Mononuclear cell (primary cell): ENCODE results near the gene SEMA5A. TPM values are rescaled to one million over a fixed set of nuclear protein-coding genes. Genes with fewer than 3 reads are reported as not detected.

Experiments used
- H3K27me3 ChIP-seq: 2 replicates; pipeline ENCODE4 v1.6.0; 2011; ENCODE audit warnings: low read length, control low read depth; ENCODE audit not compliant: insufficient read depth
- H3K4me1 ChIP-seq: 2 replicates; pipeline ENCODE4 v1.5.1; 2011; ENCODE audit warnings: mild to moderate bottlenecking, low read length, control low read depth; ENCODE audit not compliant: insufficient read depth
- H3K4me3 ChIP-seq: 2 replicates; pipeline ENCODE4 v1.5.1; 2011; ENCODE audit warnings: mild to moderate bottlenecking, low read length, moderate library complexity
- H3K9me3 ChIP-seq: 2 replicates; pipeline ENCODE4 v1.5.1; 2011; ENCODE audit warnings: low read depth, mild to moderate bottlenecking, control low read depth, low read length
- total RNA-seq: library from RNA; depleted of rRNA; stranded (reverse); fragments of >200 nt; gene quantifications from one replicate; pipeline ENCODE4 v1.2.3, GENCODE V29; 2012

SEMA5A gene
- total RNA-seq, 1 donor, result 0.84 TPM

GRCh38 chr5:9045946-9046345 is 499.9 kb downstream of the SEMA5A start:
- Histone ChIP-seq H3K9me3 (no peaks in the 10 kb centered on the region), H3K4me1 (no peaks in the 10 kb centered on the region), H3K4me3 (no peak overlapping the region), H3K27me3 (no peaks in the 10 kb centered on the region)

DNA sequence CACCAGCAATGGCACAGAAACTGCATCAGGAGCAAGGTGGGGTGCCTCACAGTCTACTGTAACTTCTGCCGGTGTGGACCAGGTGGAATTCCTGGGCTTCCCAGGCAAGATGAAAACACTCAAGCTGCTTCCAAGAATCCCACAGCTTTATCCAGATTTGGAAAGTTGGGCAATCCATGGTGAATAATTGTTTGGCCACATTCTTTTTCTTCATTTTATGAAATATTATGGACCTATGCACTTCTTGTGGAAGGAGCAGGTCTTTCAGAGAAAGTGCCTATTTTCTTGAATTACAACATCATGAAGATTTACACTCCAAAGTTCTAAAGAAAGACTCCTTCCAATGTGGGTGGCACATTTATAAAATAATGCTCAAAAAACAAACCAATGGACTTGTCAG is 503.6 kb downstream of the SEMA5A start:
- Histone ChIP-seq H3K4me1 (no peaks in the 10 kb centered on the region), H3K27me3 (no peaks in the 10 kb centered on the region), H3K9me3 (no peaks in the 10 kb centered on the region), H3K4me3 (no peak overlapping the region)

- H3K27me3 ChIP-seq, result no peaks in the 10 kb centered on the region
- H3K9me3 ChIP-seq, result no peaks in the 10 kb centered on the region
- no peaks in the 10 kb centered on the region for H3K4me1 ChIP-seq
- H3K4me3 ChIP-seq, result no peak overlapping the region
These were observed 505.4 kb downstream of the SEMA5A start for GRCh38 chr5:9040475-9040874.

- H3K27me3 ChIP-seq, result no peaks in the 10 kb centered on the region
- H3K4me1 ChIP-seq, result no peaks in the 10 kb centered on the region
- H3K9me3 ChIP-seq, result no peaks in the 10 kb centered on the region
- H3K4me3 ChIP-seq, result no peak overlapping the region
These were observed 508.8 kb downstream of the SEMA5A start for GRCh38 chr5:9037048-9037447.

GRCh38 chr5:9035346-9035745 is 510.5 kb downstream of the SEMA5A start:
- no peaks in the 10 kb centered on the region for H3K9me3 ChIP-seq
- no peaks in the 10 kb centered on the region for H3K4me1 ChIP-seq
- no peak overlapping the region for H3K4me3 ChIP-seq
- no peaks in the 10 kb centered on the region for H3K27me3 ChIP-seq

DNA sequence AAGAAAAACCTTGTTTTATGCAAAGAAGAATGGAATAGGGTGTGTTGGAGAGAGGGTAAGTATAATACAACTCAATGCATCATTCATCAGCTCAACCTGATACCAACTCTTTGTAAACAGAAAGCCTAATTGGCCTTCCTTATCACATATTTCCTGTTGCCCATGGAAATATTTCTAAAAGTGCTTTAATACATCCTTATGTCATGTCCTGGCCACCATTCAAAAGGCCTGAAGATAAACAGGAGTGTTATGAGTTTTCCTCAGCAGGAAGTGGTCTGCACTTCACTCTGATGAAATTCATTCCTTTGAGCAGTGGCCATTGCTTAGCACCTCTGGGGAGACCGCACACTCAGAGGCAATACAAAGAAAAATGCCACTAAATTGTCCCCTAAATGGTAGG is 511.2 kb downstream of the SEMA5A start:
- Histone ChIP-seq H3K27me3 (no peaks in the 10 kb centered on the region), H3K4me1 (no peaks in the 10 kb centered on the region), H3K9me3 (no peaks in the 10 kb centered on the region), H3K4me3 (no peak overlapping the region)

- Histone ChIP-seq H3K4me1 (no peaks in the 10 kb centered on the region), H3K27me3 (no peaks in the 10 kb centered on the region), H3K4me3 (no peak overlapping the region), H3K9me3 (no peaks in the 10 kb centered on the region)
These were observed 512.4 kb downstream of the SEMA5A start for GRCh38 chr5:9033524-9033923.

DNA sequence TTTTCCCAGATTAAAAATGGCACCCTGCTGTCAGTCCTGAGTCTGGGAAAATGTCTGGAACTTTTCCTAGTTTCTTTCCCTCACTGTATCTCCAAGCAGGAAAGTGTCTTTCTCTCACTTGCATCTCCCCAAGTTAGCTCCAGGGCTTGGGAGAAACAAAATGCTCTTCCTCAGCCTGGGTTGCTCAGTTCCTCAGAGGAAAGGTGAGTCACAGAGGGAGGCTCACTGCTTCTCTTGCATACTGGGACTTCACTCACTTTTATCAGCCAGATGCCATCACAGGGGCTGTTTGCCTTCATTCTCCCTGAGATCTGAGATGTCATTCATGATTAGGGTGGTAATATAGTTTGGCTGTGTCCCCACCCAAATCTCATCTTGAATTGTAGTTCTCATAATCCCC is 519.9 kb downstream of the SEMA5A start:
- no peak overlapping the region for H3K4me3 ChIP-seq
- no peaks in the 10 kb centered on the region for H3K27me3 ChIP-seq
- H3K9me3 ChIP-seq, result peaks cover 28% of the 10 kb centered on the region
- H3K4me1 ChIP-seq, result no peaks in the 10 kb centered on the region

- Histone ChIP-seq H3K27me3 (no peaks in the 10 kb centered on the region), H3K4me1 (no peaks in the 10 kb centered on the region), H3K9me3 (peaks cover 27% of the 10 kb centered on the region), H3K4me3 (no peak overlapping the region)
These were observed 524.9 kb downstream of the SEMA5A start for GRCh38 chr5:9020996-9021395.

DNA sequence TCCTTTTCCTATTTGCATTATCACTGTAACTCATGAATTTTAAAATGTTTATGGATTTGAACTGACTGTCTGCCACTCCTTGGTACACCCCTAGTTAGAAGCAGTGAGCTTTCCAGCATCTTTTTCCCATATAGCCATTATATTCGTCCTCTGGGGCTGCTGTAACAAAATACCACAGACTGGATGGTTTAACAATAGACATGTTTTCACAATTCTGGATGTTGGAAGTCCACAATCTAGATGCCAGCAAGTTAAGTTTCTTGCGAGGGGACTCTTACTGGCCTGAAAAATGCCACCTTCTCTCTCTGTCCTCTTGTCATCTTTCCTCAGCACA is 530.0 kb downstream of the SEMA5A start:
- Histone ChIP-seq H3K4me3 (no peak overlapping the region), H3K9me3 (peaks cover 2% of the 10 kb centered on the region), H3K4me1 (no peaks in the 10 kb centered on the region), H3K27me3 (no peaks in the 10 kb centered on the region)

DNA sequence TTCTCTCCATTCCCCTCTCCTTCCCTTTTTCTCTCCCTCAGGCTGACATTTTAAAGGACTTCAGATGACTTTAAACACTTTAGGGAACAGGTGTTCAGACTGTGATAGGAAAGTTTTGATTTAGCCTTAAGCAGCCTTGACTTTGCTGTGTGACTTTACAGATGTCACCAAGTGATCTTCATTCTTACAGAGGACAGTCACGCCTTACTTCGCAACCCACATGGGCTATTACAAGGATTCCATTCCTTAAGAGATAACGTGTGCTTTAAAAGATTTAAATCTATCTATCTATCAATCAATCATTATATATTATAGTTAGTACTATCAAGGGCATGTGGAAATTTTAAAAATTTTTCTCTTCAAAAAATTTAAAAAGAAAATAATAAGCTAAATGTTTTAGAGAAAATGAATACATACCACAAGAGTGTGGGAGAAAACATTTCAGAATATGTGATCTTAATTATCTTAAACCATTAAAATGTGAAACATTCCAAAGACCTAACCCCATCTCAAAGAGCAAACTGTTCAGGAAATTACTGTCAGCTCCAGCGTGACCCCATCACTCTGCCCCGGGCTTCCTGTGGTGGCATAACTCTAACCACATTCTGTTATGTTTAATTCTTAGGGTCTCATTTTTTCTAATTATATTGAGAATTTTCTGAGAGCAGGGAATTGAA is 530.5 kb downstream of the SEMA5A start:
- H3K4me3 ChIP-seq, result no peak overlapping the region
- H3K27me3 ChIP-seq, result no peaks in the 10 kb centered on the region
- H3K4me1 ChIP-seq, result no peaks in the 10 kb centered on the region
- no peaks in the 10 kb centered on the region for H3K9me3 ChIP-seq

- no peaks in the 10 kb centered on the region for H3K27me3 ChIP-seq
- no peak overlapping the region for H3K4me3 ChIP-seq
- H3K9me3 ChIP-seq, result no peaks in the 10 kb centered on the region
- no peaks in the 10 kb centered on the region for H3K4me1 ChIP-seq
These were observed 532.7 kb downstream of the SEMA5A start for GRCh38 chr5:9013147-9013546.

DNA sequence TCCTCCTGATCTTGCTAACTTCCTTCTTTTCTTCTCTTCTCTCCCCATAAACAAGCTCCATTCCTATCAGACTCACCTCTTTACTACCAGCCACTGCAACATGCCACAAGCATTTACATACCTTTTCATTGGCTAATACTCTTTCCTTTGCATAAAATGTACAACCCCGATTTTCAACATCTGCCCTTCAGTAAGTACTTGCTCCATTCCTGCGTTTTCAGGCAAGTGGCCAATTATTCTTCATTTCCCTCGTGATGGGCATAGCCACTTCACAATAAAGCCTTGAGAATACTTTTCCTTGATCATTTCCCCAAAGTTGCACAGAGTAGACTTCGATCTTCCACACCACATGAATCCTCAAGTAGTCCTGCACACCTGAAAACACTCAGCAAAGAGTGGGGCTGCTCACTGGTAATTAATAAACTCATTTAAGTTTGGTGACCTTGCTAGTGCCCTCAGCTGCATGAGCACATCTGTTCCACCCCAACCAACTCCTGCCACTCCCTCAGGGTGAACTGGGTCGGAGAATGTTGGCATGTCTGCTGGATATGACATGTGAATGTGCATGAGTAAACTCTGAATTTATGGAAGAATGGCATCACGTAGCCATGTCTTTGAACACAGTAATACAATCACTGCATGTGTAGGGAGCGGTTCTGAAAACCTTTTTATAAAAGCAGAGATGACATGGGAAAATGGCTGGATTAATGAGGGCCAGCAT is 535.8 kb downstream of the SEMA5A start:
- no peaks in the 10 kb centered on the region for H3K4me1 ChIP-seq
- no peaks in the 10 kb centered on the region for H3K9me3 ChIP-seq
- H3K27me3 ChIP-seq, result no peaks in the 10 kb centered on the region
- no peak overlapping the region for H3K4me3 ChIP-seq

DNA sequence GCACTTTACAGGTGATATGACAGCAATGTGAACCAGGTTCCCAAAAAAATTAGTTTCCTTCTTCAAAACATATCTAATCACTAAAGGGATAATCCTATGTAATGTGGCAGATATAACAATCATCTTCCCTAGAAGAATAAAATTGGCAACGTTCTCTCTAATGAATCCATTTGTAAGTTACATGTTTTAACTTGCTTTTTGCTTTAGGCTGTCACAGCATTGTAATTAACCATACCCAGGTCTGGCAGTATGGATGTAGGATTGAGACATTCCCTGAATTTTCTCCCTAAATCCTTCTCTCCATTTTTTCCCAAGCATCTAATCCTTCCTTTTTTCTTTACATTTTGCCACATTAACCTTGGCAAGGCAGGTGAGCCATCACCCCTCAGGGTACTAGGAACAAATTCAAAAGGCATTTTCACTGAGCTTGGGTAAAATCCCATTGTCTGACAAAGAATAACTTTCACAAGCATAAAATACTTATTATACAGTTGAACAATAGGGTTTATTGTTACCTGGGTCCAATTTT is 548.3 kb downstream of the SEMA5A start:
- Histone ChIP-seq H3K27me3 (no peaks in the 10 kb centered on the region), H3K9me3 (no peaks in the 10 kb centered on the region), H3K4me3 (no peak overlapping the region), H3K4me1 (no peaks in the 10 kb centered on the region)

- no peak overlapping the region for H3K4me3 ChIP-seq
- H3K9me3 ChIP-seq, result no peaks in the 10 kb centered on the region
- no peaks in the 10 kb centered on the region for H3K4me1 ChIP-seq
- no peaks in the 10 kb centered on the region for H3K27me3 ChIP-seq
These were observed 552.8 kb downstream of the SEMA5A start for GRCh38 chr5:8993031-8993430.
